ENCODE data around the gene CRHBP.
A peak's percentile ranks its signal among the peaks of the same experiment; 100 is the strongest.
"Not testable (repeated sequence)": the region's sequence is repeated elsewhere in the genome, so short reads cannot be mapped to it uniquely, and the experiment has no call there.

CRHBP gene

DNA sequence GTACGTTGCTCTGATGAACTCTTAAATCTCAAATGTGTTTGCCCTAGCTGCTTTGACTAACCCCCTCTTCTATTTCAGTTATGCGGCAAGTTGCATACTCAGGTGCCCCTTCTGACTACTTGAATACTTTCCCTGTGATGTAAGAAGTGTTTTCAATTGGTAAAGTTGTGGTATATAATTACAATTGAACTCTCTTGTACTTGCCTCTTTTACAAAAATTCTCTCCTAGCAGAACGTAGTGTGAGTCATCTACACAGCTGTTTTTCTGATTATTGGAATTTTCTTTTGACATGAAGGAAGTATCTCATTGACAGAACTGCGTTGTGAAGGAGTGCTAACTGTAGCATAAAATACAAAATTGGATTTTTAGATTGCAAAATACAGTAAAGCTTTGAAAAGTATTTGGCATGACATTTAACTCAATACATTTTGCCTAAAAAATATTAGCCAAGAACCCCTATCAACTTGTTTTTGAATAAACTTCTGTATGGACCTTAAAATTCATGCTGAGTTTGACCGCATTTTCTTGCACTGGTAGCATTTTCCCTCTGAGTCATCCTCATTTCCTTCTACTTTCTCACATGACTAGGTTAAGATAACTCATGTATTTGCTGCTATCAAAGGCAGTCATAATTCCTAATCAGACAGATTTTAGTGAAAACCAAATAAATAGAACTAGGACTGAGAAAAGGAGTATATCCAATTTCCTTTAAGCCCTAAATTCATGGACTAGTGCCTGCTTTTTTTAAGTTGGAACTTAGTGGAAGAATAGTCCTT, 6.3 kb downstream of the CRHBP start:
- peak; percentile 52 for DNase-seq (ENCODE audit: low read depth)

DNA sequence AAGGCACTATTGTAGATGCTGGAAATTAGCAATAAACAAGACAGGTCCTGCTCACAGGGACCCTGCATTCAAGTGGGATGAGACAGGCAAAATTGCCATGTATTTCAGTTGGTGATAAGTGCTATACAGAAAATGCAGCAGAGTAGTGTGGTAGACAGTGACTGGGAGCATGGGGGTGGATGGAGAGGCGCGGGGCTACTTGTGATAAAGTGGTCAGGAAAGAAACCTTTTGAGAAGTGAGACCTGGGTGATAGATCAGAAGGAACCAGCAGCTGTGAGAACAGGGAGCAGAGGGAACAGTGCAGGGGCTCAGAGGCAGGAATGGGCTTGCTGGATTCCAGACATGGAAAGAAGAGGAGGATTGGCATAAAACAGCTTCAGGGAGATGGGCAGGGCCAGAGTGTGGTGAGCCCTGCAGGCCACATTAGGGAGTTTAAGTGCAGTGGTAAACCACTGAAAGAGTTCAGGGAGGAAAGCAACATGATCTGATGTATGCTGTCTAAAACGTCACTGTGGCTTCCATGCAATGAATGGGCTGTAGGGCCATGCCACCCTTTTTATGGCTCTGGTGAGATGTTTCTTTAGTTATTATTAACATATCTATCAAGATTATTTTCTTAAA, 7.3 kb downstream of the CRHBP start:
- no peak for DNase-seq (ENCODE audit: low read depth)

DNA sequence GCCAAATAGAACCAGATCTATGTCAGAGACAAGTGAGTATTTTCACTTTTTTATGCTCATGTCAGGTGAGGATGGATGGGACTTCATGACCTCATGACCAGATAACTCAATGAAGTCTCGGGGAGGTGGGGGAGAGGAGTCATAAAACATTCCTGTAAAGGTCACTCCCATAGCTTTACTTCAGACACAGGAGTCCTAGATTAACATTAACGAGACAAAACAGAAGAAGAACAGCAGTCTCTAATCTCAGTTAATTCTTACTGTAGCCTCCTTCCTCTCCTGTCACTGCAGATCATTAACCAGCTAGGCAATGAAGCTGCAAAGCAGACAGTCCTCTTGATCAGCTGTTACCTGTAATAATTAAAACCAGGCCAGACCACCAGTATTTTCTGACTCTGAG, 11.2 kb downstream of the CRHBP start:
- DNase-seq (ENCODE audit: low read depth): no peak

DNA sequence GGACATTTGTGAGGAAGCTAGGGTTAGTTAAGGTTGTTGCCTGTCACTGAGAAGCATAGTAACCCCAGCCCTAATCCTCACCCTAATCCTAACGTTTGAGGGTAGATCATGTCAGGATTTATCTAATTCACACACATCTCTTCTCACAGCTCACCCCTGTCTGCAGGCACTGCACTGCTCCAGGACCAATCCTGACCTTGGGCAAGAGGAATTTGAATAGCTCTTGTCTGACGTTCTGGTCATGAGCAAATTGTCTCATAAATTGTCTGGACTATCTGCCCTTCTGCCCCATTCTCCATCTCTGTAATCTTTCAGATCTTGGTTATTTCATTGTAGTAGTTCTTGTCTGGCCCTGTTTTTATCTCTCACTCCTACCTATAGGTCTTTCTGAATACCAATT, 18.7 kb downstream of the CRHBP start:
- no peak for DNase-seq (ENCODE audit: low read depth)

DNA sequence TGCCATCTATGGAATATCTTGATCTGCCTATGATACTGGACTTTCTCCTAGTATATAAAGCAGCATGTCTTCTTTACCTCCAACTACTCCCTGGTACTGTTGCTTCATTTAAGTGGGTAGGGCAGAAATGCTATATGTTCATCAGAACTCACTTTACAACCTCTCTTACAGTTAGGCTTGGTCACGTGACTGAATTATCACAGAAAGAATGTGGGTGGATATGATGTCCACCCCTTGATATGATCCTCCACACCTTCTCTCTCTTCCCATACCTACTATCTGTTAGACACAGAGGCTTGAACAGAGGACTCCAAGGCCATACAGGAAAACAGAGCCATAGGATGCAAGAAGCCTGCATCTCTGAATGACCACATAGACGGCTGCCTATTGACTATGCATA, 19.8 kb downstream of the CRHBP start:
- DNase-seq (ENCODE audit: low read depth): no peak

DNA sequence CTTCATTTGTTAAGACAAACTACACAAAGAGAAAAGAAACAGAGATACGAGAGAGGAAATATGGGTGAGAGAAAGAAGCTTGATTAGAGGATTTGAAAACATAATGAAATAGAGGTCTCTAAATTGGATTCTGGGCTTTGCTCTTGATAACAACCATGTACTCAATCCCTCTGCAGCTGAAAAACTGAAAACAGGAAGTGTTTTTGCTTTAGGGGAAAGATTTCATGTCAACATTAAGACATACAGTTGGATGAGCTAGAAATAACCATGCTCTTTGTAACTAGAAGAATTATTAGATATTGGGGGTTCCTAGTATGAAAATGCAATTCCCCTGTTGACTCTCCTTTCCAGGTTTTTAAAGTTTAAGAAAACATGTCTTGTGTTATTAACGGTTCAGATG, 21.9 kb downstream of the CRHBP start:
- no peak for DNase-seq (ENCODE audit: low read depth)

DNA sequence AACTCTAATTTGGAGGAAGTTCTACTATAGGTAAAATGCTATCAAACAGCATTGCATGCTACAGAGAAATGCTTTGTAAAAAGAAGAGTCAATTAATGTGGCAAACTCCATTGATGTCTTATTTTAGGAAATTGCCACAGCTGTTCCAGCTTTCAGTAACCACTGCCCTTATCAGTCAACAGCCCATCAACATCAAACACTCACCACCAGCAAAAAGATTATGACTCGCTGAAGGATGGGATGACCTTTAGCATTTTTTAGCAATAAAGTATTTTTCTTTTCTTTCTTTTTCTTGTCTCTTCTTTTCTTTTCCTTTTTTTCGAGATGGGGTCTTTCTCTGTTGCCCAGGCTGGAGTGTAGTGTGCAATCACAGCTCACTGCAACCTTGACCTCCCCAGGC, 26.0 kb downstream of the CRHBP start:
- DNase-seq (ENCODE audit: low read depth): no peak

DNA sequence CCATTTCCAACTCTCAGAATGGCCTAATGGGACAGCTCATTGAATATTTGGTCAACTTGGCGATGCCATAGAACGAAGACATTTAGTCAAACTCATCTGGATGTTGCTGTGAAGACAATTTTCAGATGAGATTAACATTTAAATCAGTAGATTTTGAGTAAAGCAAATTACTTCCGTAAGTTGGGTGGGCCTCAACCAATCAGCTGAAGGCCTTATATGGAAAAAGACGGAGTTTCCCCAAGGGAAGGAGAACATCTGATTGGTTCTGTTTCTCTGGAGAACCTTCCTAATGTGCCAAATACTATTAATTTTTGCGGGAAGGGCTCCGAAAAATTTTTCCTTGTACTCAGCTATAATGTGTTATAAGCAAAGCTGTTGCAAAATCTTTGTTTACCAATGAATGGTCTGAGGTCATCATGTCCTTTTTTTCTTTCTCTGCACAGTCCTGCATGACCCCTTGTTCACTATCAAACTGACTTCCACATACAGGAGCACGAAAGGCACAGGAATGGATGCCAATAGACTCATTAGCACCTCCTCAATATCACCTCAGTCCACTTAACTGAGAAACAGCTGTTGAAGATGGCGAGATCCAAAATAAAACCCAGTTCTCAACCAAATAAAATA, 27.8 kb downstream of the CRHBP start:
- DNase-seq (ENCODE audit: low read depth): no peak

DNA sequence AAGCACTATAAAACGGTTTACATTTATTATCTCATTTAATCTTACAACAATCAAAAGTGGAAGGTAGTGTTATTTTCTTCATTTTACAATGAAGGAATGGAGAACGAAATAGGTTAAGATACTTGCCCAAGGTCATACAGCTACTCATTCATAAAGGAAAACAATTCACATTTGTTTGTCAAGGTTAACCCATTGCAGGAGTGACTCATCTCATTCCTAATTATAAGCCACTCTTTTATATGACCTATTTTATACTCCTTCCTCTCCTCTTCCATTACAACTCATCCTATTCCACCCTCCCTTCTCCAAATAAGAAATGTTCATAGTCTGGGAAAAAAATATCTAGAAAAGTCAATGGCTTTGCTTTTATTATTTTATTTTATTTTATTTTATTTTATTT, 29.6 kb downstream of the CRHBP start:
- no peak for DNase-seq (ENCODE audit: low read depth)

DNA sequence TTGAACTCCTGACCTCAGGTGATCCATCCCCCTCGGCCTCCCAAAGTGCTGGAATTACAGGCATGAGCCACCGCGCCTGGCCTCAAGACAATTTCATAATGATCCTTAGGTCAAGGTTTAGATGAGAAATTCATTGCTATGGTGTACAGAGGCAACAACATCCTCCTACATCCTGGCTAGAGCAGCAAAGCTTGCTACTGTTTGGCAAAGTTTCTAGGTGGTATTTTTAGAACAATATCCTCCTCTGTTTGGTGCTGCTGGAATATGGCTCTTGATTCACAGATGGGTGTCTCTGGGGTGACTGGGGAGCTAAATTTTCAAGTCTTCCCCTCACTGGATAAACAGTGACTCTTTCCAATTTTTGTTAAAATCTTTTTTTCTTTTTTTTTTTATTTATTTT, 30.6 kb downstream of the CRHBP start:
- DNase-seq (ENCODE audit: low read depth): no peak

DNA sequence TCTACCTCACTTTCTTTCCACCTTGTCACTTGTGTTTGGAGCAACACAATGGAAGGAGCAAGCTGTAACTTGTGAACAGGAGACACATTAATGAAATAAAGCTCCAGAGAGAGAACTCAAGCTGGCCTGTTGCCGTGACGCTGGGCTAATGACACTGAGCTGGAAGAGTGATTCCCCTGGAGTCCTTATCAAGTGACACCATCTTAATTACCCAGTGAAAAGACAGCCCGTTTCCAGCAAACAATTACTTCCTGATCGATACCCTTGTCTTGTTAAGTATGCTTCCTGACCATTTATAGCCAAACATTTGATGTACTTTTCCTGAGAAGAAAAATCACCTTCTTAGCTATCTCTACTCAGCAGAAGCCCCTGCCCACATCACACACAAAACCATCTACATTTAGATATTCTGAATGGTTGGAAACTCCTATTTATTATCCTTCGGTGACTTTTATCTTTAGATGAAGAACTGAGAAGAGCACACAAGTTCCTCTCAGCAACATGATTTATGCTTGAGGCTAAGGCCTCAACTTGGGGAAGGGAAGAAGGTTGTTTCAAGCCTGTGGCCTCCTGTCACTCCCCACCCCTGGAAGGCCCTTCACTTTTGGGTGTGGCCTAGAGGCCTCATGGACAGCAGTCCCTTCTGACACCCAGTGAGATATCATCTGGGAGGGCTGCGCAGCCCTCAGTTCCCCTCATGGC, 34.1 kb downstream of the CRHBP start:
- DNase-seq (ENCODE audit: low read depth): no peak

DNA sequence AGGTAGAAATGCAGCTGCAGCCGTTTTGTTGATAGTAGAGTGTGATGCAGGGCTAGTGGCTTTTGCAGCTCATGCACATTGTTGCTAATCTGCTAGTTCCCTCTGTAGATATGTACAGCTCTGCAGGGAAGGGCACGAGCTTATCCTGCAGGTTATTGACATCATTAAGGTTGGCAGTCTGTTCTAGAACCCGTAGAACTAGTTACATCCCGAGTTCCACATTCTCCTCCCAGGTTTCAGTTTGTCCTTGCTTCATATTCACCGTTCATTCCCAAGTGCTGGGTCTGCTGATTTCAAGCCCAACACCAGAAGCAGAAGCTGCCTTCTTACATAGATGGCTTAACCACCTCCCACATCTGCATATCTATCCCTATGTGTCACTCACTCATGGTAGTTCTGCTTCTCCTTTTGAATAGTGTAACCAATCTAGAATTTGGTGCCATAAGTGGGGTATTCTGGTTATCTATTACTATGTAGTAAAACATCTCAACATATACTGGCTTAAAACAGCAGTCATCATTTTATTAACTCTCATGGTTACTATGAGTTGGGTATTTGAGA, 38.1 kb downstream of the CRHBP start:
- DNase-seq (ENCODE audit: low read depth): no peak

DNA sequence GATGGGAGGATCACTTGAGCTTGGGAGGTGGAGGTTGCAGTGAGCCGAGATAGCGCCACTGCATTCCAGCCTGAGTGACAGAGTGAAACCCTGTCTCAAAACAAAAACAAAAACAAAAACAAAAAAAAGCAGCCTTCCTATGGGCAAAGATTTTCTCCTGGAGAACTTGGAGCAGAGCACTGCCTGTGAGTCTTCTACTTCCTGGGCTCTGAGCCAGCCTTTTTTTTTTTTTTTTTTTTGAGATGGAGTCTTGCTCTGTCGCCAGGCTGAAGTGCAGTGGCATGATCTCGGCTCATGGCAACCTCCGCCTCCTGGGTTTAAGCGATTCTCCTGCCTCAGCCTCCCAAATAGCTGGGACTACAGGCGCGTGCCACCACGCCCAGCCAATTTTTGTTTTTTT, 40.6 kb downstream of the CRHBP start:
- DNase-seq (ENCODE audit: low read depth): not testable (repeated sequence)

DNA sequence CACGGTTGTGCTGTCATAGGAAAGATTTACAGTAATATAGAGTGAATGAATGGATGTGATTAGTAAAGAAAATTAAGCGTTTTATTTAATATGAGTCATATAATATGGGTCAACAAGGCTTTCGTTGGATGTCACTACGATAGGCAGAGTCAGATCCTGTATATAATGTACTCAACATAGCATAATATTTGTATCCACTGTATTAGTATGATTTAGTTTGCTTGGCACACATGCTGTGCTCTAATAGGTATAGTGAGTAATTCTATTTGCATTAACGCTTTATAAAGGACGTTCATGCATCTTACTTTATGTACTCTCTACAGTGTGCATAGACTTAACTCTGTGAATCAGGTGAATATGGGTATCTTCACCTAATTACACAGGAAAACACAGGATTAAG, 41.5 kb downstream of the CRHBP start:
- no peak for DNase-seq (ENCODE audit: low read depth)

DNA sequence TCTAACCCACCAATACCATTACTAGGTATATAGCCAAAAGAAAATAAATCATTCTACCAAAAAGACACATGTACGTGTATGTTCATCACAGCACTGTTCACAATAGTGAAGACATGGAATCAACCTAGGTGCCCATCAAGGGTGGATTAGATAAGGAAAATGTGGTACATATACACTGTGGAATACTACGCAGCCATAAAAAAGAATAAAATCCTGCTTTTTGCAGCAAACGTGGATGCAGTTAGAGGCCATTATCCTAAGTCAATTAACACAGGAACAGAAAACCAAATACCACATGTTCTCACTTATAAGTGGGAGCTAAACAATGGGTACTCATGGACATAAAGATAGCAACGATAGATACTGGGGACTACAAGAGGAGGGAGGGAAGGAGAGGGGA, 45.4 kb downstream of the CRHBP start:
- not testable (repeated sequence) for DNase-seq (ENCODE audit: low read depth)

DNA sequence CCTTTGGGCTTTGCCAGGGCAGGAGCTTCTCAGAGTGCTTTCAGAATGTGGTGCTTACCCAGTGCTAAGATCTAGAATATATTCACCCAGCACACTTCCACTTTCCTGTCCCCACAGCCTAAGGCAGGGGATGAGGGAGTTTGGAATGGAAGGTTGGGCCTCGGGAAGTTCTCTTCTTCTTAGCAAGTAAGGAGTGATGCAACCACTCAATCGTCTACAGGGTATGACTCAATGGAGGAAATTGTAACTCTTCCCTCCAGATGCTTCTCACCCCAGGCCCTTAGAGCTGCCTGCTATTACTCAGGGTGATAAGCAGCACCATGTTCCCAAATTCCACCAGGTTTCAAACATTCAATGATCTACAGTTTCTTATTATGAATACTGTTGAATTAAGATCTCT, 46.6 kb downstream of the CRHBP start:
- peak; percentile 85 for DNase-seq (ENCODE audit: low read depth)

DNA sequence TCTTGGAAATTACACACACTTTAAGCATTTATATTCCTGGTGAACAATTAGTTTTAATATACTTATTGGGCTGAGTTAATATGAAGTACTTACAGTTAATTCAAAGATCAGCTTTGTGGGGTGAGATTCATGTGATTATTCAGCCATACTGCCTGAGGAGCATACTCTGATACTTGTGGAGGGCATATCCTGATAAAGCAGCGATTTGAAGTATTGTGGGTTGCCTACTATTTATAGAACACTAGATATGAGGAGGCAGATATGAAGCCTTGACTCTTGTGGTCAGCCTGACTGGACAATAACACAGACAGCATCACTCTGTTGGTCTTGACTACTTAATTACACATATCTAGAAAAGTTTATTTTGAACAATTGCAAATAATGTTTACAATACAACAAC, 50.4 kb downstream of the CRHBP start:
- no peak for DNase-seq (ENCODE audit: low read depth)

DNA sequence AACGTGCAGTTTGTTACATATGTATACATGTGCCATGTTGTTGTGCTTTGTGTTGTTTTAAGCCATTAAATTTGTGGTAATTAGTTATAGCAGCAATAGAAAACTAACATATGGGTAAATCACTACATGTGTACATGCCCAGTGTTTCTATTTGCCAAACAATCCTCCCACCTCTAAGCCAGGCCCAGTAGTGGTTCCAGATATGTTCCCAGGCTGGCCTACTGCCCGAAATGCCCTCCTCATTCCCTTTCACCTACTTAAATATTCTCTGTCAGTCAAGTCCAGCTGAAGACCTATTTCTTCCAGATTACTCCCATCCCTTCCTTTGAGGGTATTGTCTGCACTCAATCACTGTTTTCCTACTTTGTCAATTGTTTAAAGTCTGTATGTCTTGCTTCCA, 53.3 kb downstream of the CRHBP start:
- DNase-seq (ENCODE audit: low read depth): no peak

DNA sequence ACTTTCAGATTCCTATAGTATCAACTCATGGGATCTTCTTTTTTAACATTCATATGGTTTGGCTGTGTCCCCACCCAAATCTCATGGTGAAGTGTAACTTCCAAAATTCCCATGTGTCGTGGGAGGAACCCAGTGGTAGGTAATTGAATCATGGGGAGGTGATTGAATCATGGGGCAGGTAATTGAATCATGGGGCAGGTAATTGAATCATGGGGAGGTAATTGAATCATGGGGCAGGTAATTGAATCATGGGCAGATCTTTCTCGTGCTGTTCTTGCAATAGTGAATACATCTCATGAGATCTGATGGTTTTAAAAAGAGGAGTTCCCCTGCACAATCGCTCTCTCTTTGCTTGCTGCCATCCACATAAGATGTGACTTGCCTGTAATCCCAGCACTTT, 55.6 kb downstream of the CRHBP start:
- DNase-seq (ENCODE audit: low read depth): no peak

DNA sequence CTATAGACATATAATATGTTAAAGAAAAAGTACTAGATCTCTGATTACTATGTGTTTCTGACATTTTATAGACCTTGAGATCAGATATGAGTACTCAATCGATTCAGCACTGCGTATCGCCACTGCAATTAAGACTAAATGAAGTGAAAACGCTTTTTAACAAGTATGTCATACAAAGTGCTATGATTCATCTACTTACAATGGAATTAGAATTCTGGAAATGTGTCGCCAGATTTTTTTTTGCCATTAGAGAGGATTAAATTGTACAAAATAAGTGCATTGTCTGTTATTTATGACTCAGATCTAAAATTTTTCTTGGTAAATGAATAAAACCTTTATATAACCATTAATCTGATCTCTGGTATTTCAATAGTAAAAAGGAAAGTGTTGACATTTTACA, 57.4 kb downstream of the CRHBP start:
- no peak for DNase-seq (ENCODE audit: low read depth)

DNA sequence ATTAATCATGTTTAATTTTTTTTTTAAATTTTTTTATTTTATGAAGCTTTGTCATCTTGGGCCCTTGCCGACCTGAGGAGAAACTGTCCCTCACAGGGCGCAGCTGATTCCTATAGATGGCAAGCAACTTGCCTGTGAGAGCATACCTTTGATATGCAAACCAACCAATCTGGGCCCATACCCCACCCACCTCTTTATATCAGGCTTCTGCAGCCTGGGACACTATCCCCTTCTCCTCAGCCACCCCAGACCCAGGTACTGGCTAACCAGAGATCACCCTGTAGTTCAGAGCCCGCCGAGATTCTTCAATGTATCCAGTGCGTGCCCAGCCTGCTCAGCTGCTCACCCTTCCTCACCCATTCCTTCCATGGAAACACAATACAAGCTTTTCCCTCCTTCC, 58.7 kb downstream of the CRHBP start:
- DNase-seq (ENCODE audit: low read depth): no peak

DNA sequence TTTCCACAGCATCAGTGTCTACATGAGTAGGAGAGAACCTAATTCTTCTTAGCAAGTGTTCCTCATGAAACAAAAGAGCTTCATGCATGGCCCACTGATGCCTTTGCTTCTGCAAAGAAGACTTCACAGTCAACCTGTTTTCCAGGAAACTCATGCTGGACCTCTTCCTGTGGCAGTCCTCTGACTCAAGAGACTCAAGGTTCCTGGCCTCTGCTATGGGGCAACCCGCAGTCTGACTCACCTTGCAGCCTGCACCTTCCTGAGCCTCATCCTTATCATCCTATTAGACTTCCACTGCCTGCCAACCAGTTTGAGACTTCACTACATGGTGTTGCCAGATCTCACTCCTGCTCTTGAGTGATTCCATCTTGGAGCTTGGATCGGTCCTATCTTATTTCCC, 59.8 kb downstream of the CRHBP start:
- no peak for DNase-seq (ENCODE audit: low read depth)

Data from EH (cell line).